Measurements from ENCODE around the gene DCLRE1A.

DNA sequence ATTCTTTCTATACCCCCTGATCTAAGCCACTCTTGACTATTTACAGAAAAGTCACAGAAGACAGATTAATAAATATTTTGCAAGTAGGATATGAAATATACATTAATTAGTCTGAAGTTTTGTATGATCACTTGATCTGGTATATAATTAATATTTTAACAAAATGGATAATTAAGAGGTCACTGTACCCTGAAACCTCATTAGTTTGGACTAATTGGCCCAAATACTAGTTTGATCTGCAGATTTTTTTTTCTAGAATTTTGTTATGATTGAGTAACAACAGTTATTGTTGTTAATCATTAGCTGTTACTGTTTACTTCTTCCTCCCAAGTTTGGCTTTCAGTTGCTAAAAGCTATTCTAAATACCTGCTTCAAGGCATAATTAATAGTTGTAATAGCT, 3.3 kb upstream of the DCLRE1A start:
- no peak for TF ChIP-seq CTCF (IDR thresholded peaks at IDR 0.05)
- TF ChIP-seq POLR2A (IDR thresholded peaks at IDR 0.05): no peak

Data from breast epithelium (tissue), 3 donors.